ENCODE data around the gene PLXNA4. TPM values are rescaled to one million over a fixed set of nuclear protein-coding genes. Genes with fewer than 3 reads are reported as not detected.

Gene PLXNA4
- total RNA-seq, 2 donors from 2014 or later = 24.0 to 42.7 TPM

DNA sequence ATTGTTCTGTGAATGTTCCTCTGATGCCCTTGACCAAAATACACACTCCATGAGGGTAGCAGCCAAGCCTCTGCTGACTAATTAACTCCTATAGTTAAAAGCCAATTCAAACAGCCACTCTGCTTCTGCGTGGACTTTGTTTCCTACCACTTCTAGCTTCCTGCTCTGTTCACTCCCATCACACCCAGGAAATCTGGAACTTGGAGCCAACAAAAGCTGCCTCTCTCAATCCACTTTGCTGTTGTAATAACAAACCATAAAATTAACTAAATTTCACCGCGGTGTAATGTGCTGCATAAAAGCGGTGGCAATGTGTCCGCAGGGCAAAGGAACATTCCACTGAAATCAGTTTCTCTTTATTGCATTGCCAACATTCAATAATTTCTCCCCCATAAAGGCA is 239.5 kb downstream of the PLXNA4 start:
- H3K9ac ChIP-seq (ENCODE audit: extremely low read depth, low read length, poor library complexity, severe bottlenecking) = no peak overlapping the region
- no peaks in the 10 kb centered on the region for H3K36me3 ChIP-seq (ENCODE audit: control insufficient read depth, insufficient read depth, low read length)
- H3K27ac ChIP-seq (ENCODE audit: low read depth, low read length) = no peak overlapping the region
- no peak overlapping the region for H3K4me3 Mint-ChIP-seq
- H3K27me3 Mint-ChIP-seq (ENCODE audit: insufficient read depth) = no peaks in the 10 kb centered on the region
- DNase-seq = no peak
- no peaks in the 10 kb centered on the region for H3K36me3 Mint-ChIP-seq (ENCODE audit: low read depth)
- no peaks in the 10 kb centered on the region for H3K4me1 Mint-ChIP-seq
- no peaks in the 10 kb centered on the region for H3K9me3 Mint-ChIP-seq
- H3K4me1 ChIP-seq (ENCODE audit: control insufficient read depth, insufficient read depth, low read length) = no peaks in the 10 kb centered on the region
- no peaks in the 10 kb centered on the region for H3K27me3 ChIP-seq (ENCODE audit: control insufficient read depth, insufficient read depth, low read length, poor library complexity, severe bottlenecking)
- no peak overlapping the region for H3K27ac Mint-ChIP-seq
- no peaks in the 10 kb centered on the region for H3K9me3 ChIP-seq (ENCODE audit: control insufficient read depth, low read length)
- 91 to 97% methylated on average over 4 to 5 of the region's 5 CpGs for WGBS, 2 experiments (ENCODE audit: insufficient coverage in 1 of 2, insufficient read length in 1 of 2)
- H3K4me3 ChIP-seq (ENCODE audit: low read length) = no peak overlapping the region
- TF ChIP-seq, protein P1, sequence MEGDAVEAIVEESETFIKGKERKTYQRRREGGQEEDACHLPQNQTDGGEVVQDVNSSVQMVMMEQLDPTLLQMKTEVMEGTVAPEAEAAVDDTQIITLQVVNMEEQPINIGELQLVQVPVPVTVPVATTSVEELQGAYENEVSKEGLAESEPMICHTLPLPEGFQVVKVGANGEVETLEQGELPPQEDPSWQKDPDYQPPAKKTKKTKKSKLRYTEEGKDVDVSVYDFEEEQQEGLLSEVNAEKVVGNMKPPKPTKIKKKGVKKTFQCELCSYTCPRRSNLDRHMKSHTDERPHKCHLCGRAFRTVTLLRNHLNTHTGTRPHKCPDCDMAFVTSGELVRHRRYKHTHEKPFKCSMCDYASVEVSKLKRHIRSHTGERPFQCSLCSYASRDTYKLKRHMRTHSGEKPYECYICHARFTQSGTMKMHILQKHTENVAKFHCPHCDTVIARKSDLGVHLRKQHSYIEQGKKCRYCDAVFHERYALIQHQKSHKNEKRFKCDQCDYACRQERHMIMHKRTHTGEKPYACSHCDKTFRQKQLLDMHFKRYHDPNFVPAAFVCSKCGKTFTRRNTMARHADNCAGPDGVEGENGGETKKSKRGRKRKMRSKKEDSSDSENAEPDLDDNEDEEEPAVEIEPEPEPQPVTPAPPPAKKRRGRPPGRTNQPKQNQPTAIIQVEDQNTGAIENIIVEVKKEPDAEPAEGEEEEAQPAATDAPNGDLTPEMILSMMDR (conservative IDR thresholded peaks at IDR 0.05) = no peak

DNA sequence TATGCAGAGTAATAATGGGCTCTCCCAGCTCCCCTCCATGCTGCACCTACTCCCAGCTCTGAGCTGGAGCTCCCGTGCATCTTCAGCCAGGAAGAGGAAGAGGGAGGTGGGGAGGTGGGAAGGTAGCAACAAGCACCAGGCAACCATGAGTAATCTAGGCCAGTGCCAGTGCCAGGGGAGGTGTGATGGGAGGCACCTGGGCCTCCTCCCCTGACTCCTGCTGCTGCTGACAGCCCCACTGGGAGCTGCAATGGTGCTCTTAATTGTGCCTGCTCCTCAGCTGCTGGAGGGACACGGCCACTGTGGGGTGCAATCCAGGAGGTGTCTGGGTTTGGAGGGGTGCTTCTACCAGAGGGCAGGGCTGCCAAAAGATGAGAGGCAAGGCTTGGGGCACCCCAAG is 243.0 kb downstream of the PLXNA4 start:
- 92% methylated on average over 2 of the region's 2 CpGs; no CpG with 5 or more reads in 1 of the 2 experiments for WGBS, 2 experiments (ENCODE audit: insufficient coverage in 1 of 2, insufficient read length in 1 of 2)
- Mint-ChIP-seq H3K4me1 (no peaks in the 10 kb centered on the region), H3K36me3 (ENCODE audit: low read depth) (no peaks in the 10 kb centered on the region)

DNA sequence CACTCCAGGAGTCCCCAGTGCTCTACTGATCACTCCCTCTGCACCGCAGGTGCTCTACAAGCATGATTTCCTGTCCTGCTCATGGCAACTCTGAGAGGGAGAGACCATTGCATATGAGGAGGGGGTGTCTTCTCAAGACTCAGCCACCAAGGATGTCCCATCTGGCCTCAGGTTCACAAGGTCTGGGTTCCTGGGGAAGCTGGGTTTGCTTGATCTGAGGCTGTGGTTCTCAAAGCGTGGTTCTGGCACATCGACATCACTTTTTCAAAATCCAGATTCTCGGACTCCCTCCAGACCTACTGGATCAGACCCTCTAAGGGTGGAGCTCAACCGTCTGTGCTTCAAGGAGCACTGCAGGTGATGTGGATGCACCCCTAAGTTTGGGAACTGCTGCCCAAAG is 247.5 kb downstream of the PLXNA4 start:
- Histone ChIP-seq H3K36me3 (ENCODE audit: control insufficient read depth, insufficient read depth, low read length) (no peaks in the 10 kb centered on the region), H3K27me3 (ENCODE audit: control insufficient read depth, insufficient read depth, low read length, poor library complexity, severe bottlenecking) (no peaks in the 10 kb centered on the region), H3K4me3 (ENCODE audit: low read length) (no peak overlapping the region), H3K4me1 (ENCODE audit: control insufficient read depth, insufficient read depth, low read length) (no peaks in the 10 kb centered on the region), H3K27ac (ENCODE audit: low read depth, low read length) (no peak overlapping the region), H3K9ac (ENCODE audit: extremely low read depth, low read length, poor library complexity, severe bottlenecking) (no peak overlapping the region), H3K9me3 (ENCODE audit: control insufficient read depth, low read length) (no peaks in the 10 kb centered on the region)
- no peak for DNase-seq
- Mint-ChIP-seq H3K9me3 (no peaks in the 10 kb centered on the region), H3K4me1 (no peaks in the 10 kb centered on the region), H3K4me3 (no peak overlapping the region), H3K27ac (no peak overlapping the region), H3K27me3 (ENCODE audit: insufficient read depth) (peaks cover 4% of the 10 kb centered on the region), H3K36me3 (ENCODE audit: low read depth) (no peaks in the 10 kb centered on the region)
- TF ChIP-seq, protein P1 (conservative IDR thresholded peaks at IDR 0.05) = no peak
- WGBS, 2 experiments (ENCODE audit: insufficient coverage in 1 of 2, insufficient read length in 1 of 2) = 91 to 94% methylated on average over 5 of the region's 5 CpGs

More for the DNA sequence above, 243.0 kb downstream of the PLXNA4 start:
- Histone ChIP-seq H3K9me3 (ENCODE audit: control insufficient read depth, low read length) (no peaks in the 10 kb centered on the region), H3K27me3 (ENCODE audit: control insufficient read depth, insufficient read depth, low read length, poor library complexity, severe bottlenecking) (no peaks in the 10 kb centered on the region), H3K9ac (ENCODE audit: extremely low read depth, low read length, poor library complexity, severe bottlenecking) (no peak overlapping the region), H3K27ac (ENCODE audit: low read depth, low read length) (no peak overlapping the region), H3K4me3 (ENCODE audit: low read length) (no peak overlapping the region), H3K36me3 (ENCODE audit: control insufficient read depth, insufficient read depth, low read length) (no peaks in the 10 kb centered on the region), H3K4me1 (ENCODE audit: control insufficient read depth, insufficient read depth, low read length) (no peaks in the 10 kb centered on the region)
- H3K27ac Mint-ChIP-seq = no peak overlapping the region
- TF ChIP-seq, protein P1 (conservative IDR thresholded peaks at IDR 0.05) = no peak
- no peaks in the 10 kb centered on the region for H3K9me3 Mint-ChIP-seq
- DNase-seq = no peak
- H3K4me3 Mint-ChIP-seq = no peak overlapping the region
- no peaks in the 10 kb centered on the region for H3K27me3 Mint-ChIP-seq (ENCODE audit: insufficient read depth)

Data from endodermal cell (in vitro differentiated cells).